SKM-1 treated with dmso at 0.1 percent for 144 hours (cell line): Measurements from ENCODE around the gene FAM72C.
"Not testable (repeated sequence)": the region's sequence is repeated elsewhere in the genome, so short reads cannot be mapped to it uniquely, and the experiment has no call there.

Experiments
- DNase-seq: peaks from one replicate; lab custom pipeline; 2025; ENCODE audit not compliant: unreplicated experiment; lab: John Stamatoyannopoulos, UW

Gene FAM72C

GRCh38 chr1:143971924-143972700 lies at the start of gene FAM72C:
Gene FAM72C, minus strand, starts transcription at chr1:143971986. Its CDS starts 845 bp downstream, at chr1:143971141.
- DNase-seq: not testable (repeated sequence)

GRCh38 chr1:144020001-144020738 lies 48.4 kb upstream of the FAM72C start:
- not testable (repeated sequence) for DNase-seq

GRCh38 chr1:144019101-144019500 lies 47.3 kb upstream of the FAM72C start:
- not testable (repeated sequence) for DNase-seq

- DNase-seq: not testable (repeated sequence)
Observed at GRCh38 chr1:144015180-144015966, 43.6 kb upstream of the FAM72C start.

- not testable (repeated sequence) for DNase-seq
Observed at GRCh38 chr1:144014528-144014927, 42.7 kb upstream of the FAM72C start.

- DNase-seq: not testable (repeated sequence)
Observed at GRCh38 chr1:144014121-144014520, 42.3 kb upstream of the FAM72C start.

- DNase-seq: not testable (repeated sequence)
Observed at GRCh38 chr1:144012168-144012733, 40.5 kb upstream of the FAM72C start.

GRCh38 chr1:144009410-144009809 lies 37.6 kb upstream of the FAM72C start:
- not testable (repeated sequence) for DNase-seq

GRCh38 chr1:144004259-144004658 lies 32.5 kb upstream of the FAM72C start:
- not testable (repeated sequence) for DNase-seq

GRCh38 chr1:144003306-144004029 lies 31.7 kb upstream of the FAM72C start:
- DNase-seq: not testable (repeated sequence)

- not testable (repeated sequence) for DNase-seq
Observed at GRCh38 chr1:144002141-144002881, 30.5 kb upstream of the FAM72C start.

- DNase-seq: not testable (repeated sequence)
Observed at GRCh38 chr1:144001077-144001476, 29.3 kb upstream of the FAM72C start.

- not testable (repeated sequence) for DNase-seq
Observed at GRCh38 chr1:143996020-143996419, 24.2 kb upstream of the FAM72C start.

- DNase-seq: not testable (repeated sequence)
Observed at GRCh38 chr1:143993301-143993907, 21.6 kb upstream of the FAM72C start.

GRCh38 chr1:143990699-143991098 lies 18.9 kb upstream of the FAM72C start:
- not testable (repeated sequence) for DNase-seq

GRCh38 chr1:143989719-143990118 lies 17.9 kb upstream of the FAM72C start:
- not testable (repeated sequence) for DNase-seq

- DNase-seq: not testable (repeated sequence)
Observed at GRCh38 chr1:143989427-143989712, 17.6 kb upstream of the FAM72C start.

- DNase-seq: not testable (repeated sequence)
Observed at GRCh38 chr1:143988602-143989426, 17.0 kb upstream of the FAM72C start.
